ENCODE data around the gene WDR44. TPM values are rescaled to one million over a fixed set of nuclear protein-coding genes. Genes with fewer than 3 reads are reported as not detected.

WDR44 gene
- total RNA-seq, 1 experiment from 2014 or later, result 13.2 TPM

- H3K9me3 Mint-ChIP-seq (ENCODE audit: unreplicated experiment), result no peaks in the 10 kb centered on the region
- H3K36me3 Mint-ChIP-seq (ENCODE audit: insufficient read depth, unreplicated experiment), result peaks cover 22% of the 10 kb centered on the region
- no peaks in the 10 kb centered on the region for H3K4me1 Mint-ChIP-seq (ENCODE audit: insufficient read depth, unreplicated experiment)
- BruUV-seq (replicated peaks), result no TSS peak
- H3K27ac Mint-ChIP-seq (ENCODE audit: low read depth, unreplicated experiment), result no peak overlapping the region
- ChIA-PET CTCF (interaction anchor here (0.6 to 1.4 kb wide), 2 partner anchors 10 to 35 kb away, joined by 3 to 4 read pairs; no protein-coding TSS in a partner anchor), POLR2A (no interaction called here)
- intact Hi-C loops (cut with micrococcal nuclease), result loop anchor here (10.0 kb wide), 1 partner anchor 88 kb away; the partner anchor contains the start of gene WDR44
- TF ChIP-seq, protein P1, sequence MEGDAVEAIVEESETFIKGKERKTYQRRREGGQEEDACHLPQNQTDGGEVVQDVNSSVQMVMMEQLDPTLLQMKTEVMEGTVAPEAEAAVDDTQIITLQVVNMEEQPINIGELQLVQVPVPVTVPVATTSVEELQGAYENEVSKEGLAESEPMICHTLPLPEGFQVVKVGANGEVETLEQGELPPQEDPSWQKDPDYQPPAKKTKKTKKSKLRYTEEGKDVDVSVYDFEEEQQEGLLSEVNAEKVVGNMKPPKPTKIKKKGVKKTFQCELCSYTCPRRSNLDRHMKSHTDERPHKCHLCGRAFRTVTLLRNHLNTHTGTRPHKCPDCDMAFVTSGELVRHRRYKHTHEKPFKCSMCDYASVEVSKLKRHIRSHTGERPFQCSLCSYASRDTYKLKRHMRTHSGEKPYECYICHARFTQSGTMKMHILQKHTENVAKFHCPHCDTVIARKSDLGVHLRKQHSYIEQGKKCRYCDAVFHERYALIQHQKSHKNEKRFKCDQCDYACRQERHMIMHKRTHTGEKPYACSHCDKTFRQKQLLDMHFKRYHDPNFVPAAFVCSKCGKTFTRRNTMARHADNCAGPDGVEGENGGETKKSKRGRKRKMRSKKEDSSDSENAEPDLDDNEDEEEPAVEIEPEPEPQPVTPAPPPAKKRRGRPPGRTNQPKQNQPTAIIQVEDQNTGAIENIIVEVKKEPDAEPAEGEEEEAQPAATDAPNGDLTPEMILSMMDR (IDR thresholded peaks at IDR 0.05; ENCODE audit: unreplicated experiment), result no peak
- no peak for DNase-seq (ENCODE audit: unreplicated experiment)
- no peaks in the 10 kb centered on the region for H3K27me3 Mint-ChIP-seq (ENCODE audit: insufficient read depth, unreplicated experiment)
- no peak overlapping the region for H3K4me3 Mint-ChIP-seq (ENCODE audit: unreplicated experiment)
Observed at GRCh38 chrX:118432799-118433198, 86.9 kb downstream of the WDR44 start.

DNA sequence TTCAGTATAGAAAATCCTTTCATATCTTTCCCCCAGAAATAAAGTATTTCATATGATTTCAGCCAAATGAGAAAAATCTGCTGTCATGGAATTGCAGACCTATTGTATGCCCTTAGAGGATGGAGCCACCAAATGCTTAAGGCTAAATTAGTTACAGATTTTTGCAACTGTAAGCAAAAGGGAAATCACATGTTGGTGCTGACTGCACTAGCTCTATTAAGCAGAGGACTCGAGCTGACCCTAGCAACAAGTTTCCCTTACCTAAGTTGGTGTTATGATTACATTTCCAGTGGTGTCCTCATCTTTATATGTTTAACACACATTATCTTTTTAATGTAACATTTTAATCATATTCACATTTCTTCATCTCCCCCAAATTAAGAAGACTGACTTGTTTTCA, 91.4 kb downstream of the WDR44 start:
- Mint-ChIP-seq H3K27me3 (ENCODE audit: insufficient read depth, unreplicated experiment) (no peaks in the 10 kb centered on the region), H3K4me1 (ENCODE audit: insufficient read depth, unreplicated experiment) (no peaks in the 10 kb centered on the region), H3K9me3 (ENCODE audit: unreplicated experiment) (no peaks in the 10 kb centered on the region), H3K27ac (ENCODE audit: low read depth, unreplicated experiment) (no peak overlapping the region), H3K36me3 (ENCODE audit: insufficient read depth, unreplicated experiment) (peaks cover 47% of the 10 kb centered on the region), H3K4me3 (ENCODE audit: unreplicated experiment) (no peak overlapping the region)
- intact Hi-C loops (cut with micrococcal nuclease), result loop anchor here (10.0 kb wide), 1 partner anchor 92 kb away; the partner anchor contains the start of gene WDR44
- DNase-seq (ENCODE audit: unreplicated experiment), result no peak
- ChIA-PET POLR2A (no interaction called here), CTCF (interaction anchor here (0.9 kb wide), 1 partner anchor 46 kb away, joined by 4 read pairs; no protein-coding TSS in a partner anchor)
- TF ChIP-seq, protein P1 (IDR thresholded peaks at IDR 0.05; ENCODE audit: unreplicated experiment), result no peak
- no TSS peak for BruUV-seq (replicated peaks)

- intact Hi-C loops (cut with micrococcal nuclease), result no loop called here
- BruUV-seq (replicated peaks), result no TSS peak
Observed at GRCh38 chrX:118448273-118448783, 102.4 kb downstream of the WDR44 start.

DNA sequence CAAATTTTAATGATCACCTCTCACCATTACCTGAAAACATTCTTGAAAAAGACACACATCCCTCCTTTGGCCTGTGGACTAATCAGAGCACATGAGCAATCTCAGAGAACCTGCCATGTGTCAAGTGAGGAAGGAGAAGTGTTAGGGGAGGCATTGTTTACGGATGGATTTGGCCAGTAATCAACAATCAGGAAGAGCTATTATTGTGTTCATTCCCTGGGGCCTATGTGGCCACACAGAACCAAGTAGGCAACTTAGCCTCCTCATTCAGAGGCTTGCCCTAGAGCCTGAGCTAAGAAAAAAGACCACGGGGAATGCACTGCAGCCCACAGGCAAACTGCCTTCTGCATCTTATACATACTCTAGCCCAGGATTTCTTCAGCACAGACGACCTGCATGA, 109.1 kb downstream of the WDR44 start:
- TF ChIP-seq, protein P1 (IDR thresholded peaks at IDR 0.05; ENCODE audit: unreplicated experiment), result no peak
- ChIA-PET POLR2A (no interaction called here), CTCF (interaction anchor here (0.6 to 1.0 kb wide), 2 partner anchors 147 to 378 kb away, joined by 3 to 6 read pairs; no protein-coding TSS in a partner anchor)
- Mint-ChIP-seq H3K27me3 (ENCODE audit: insufficient read depth, unreplicated experiment) (no peaks in the 10 kb centered on the region), H3K4me1 (ENCODE audit: insufficient read depth, unreplicated experiment) (no peaks in the 10 kb centered on the region), H3K27ac (ENCODE audit: low read depth, unreplicated experiment) (no peak overlapping the region), H3K36me3 (ENCODE audit: insufficient read depth, unreplicated experiment) (peaks cover 7% of the 10 kb centered on the region), H3K4me3 (ENCODE audit: unreplicated experiment) (no peak overlapping the region), H3K9me3 (ENCODE audit: unreplicated experiment) (no peaks in the 10 kb centered on the region)
- intact Hi-C loops (cut with micrococcal nuclease), result no loop called here
- no peak for DNase-seq (ENCODE audit: unreplicated experiment)
- no TSS peak for BruUV-seq (replicated peaks)

More at GRCh38 chrX:118448273-118448783, 102.4 kb downstream of the WDR44 start:
- peaks cover 38% of the 10 kb centered on the region for H3K36me3 Mint-ChIP-seq (ENCODE audit: insufficient read depth, unreplicated experiment)
- no peak overlapping the region for H3K27ac Mint-ChIP-seq (ENCODE audit: low read depth, unreplicated experiment)
- POLR2A ChIA-PET, result no interaction called here
- no peak overlapping the region for H3K4me3 Mint-ChIP-seq (ENCODE audit: unreplicated experiment)
- CTCF ChIA-PET, result interaction anchor here (0.5 to 0.7 kb wide), 2 partner anchors 18 to 49 kb away, joined by 3 to 4 read pairs; no protein-coding TSS in a partner anchor
- no peaks in the 10 kb centered on the region for H3K9me3 Mint-ChIP-seq (ENCODE audit: unreplicated experiment)
- DNase-seq (ENCODE audit: unreplicated experiment), result no peak
- TF ChIP-seq, protein P1 (IDR thresholded peaks at IDR 0.05; ENCODE audit: unreplicated experiment), result no peak
- no peaks in the 10 kb centered on the region for H3K4me1 Mint-ChIP-seq (ENCODE audit: insufficient read depth, unreplicated experiment)
- peaks cover 11% of the 10 kb centered on the region for H3K27me3 Mint-ChIP-seq (ENCODE audit: insufficient read depth, unreplicated experiment)

Measured in MCF 10A (cell line).